KOPT-K1 (cell line): ENCODE results near the gene EPB41.
A peak's percentile ranks its signal among the peaks of the same experiment; 100 is the strongest.

Experiments used
- H3K27ac ChIP-seq: fragments of 200-600 bp; sonication (generic); 2 replicates; pipeline ENCODE4 v1.5.1; 2016; ENCODE audit warnings: antibody characterized with exemption, mild to moderate bottlenecking, low read depth, low read length; ENCODE audit not compliant: poor library complexity, severe bottlenecking
- H3K36me3 ChIP-seq: fragments of 200-600 bp; sonication (generic); 2 replicates; pipeline ENCODE4 v1.5.1; 2017; ENCODE audit warnings: antibody characterized with exemption, mild to moderate bottlenecking, low read length, moderate library complexity; ENCODE audit not compliant: insufficient read depth
- H3K9me3 ChIP-seq: fragments of 200-600 bp; sonication (generic); 2 replicates; pipeline ENCODE4 v1.5.1; 2017; ENCODE audit warnings: antibody characterized with exemption, low read length, mild to moderate bottlenecking; ENCODE audit not compliant: insufficient read depth, poor library complexity, severe bottlenecking

Gene EPB41

GRCh38 chr1:28886731-28887418 lies 27.5 kb upstream of the EPB41 start:
- H3K27ac ChIP-seq, result peak overlapping the region; percentile 76

GRCh38 chr1:28887419-28887834 lies 26.9 kb upstream of the EPB41 start:
- Histone ChIP-seq H3K27ac (peak overlapping the region; percentile 76), H3K36me3 (no peaks in the 10 kb centered on the region), H3K9me3 (no peaks in the 10 kb centered on the region)

More at GRCh38 chr1:28886731-28887418, 27.5 kb upstream of the EPB41 start:
- Histone ChIP-seq H3K9me3 (no peaks in the 10 kb centered on the region), H3K36me3 (no peaks in the 10 kb centered on the region)

GRCh38 chr1:28887835-28888682 lies 26.3 kb upstream of the EPB41 start:
- Histone ChIP-seq H3K36me3 (no peaks in the 10 kb centered on the region), H3K9me3 (no peaks in the 10 kb centered on the region), H3K27ac (peak overlapping the region; percentile 76)

GRCh38 chr1:28888915-28889314 lies 25.5 kb upstream of the EPB41 start:
- H3K27ac ChIP-seq, result no peak overlapping the region
- H3K9me3 ChIP-seq, result no peaks in the 10 kb centered on the region
- H3K36me3 ChIP-seq, result no peaks in the 10 kb centered on the region

- H3K36me3 ChIP-seq, result no peaks in the 10 kb centered on the region
- H3K27ac ChIP-seq, result no peak overlapping the region
- H3K9me3 ChIP-seq, result no peaks in the 10 kb centered on the region
Measured at GRCh38 chr1:28889357-28889756, 25.0 kb upstream of the EPB41 start.

GRCh38 chr1:28890435-28890834 lies 23.9 kb upstream of the EPB41 start:
- Histone ChIP-seq H3K27ac (no peak overlapping the region), H3K9me3 (no peaks in the 10 kb centered on the region), H3K36me3 (no peaks in the 10 kb centered on the region)

- H3K27ac ChIP-seq, result no peak overlapping the region
- H3K9me3 ChIP-seq, result no peaks in the 10 kb centered on the region
- no peaks in the 10 kb centered on the region for H3K36me3 ChIP-seq
Measured at GRCh38 chr1:28890836-28891235, 23.5 kb upstream of the EPB41 start.

GRCh38 chr1:28891256-28891655 lies 23.1 kb upstream of the EPB41 start:
- no peaks in the 10 kb centered on the region for H3K36me3 ChIP-seq
- H3K9me3 ChIP-seq, result no peaks in the 10 kb centered on the region
- H3K27ac ChIP-seq, result no peak overlapping the region

- no peaks in the 10 kb centered on the region for H3K36me3 ChIP-seq
- no peaks in the 10 kb centered on the region for H3K9me3 ChIP-seq
- no peak overlapping the region for H3K27ac ChIP-seq
Measured at GRCh38 chr1:28893403-28894102, 20.8 kb upstream of the EPB41 start.

- no peak overlapping the region for H3K27ac ChIP-seq
- no peaks in the 10 kb centered on the region for H3K9me3 ChIP-seq
- no peaks in the 10 kb centered on the region for H3K36me3 ChIP-seq
Measured at GRCh38 chr1:28894785-28895184, 19.6 kb upstream of the EPB41 start.

GRCh38 chr1:28895896-28896608 lies 18.3 kb upstream of the EPB41 start:
- Histone ChIP-seq H3K36me3 (no peaks in the 10 kb centered on the region), H3K9me3 (no peaks in the 10 kb centered on the region), H3K27ac (no peak overlapping the region)

GRCh38 chr1:28896609-28896986 lies 17.8 kb upstream of the EPB41 start:
- Histone ChIP-seq H3K36me3 (no peaks in the 10 kb centered on the region), H3K27ac (no peak overlapping the region)

GRCh38 chr1:28897789-28898188 lies 16.6 kb upstream of the EPB41 start:
- Histone ChIP-seq H3K36me3 (no peaks in the 10 kb centered on the region), H3K9me3 (no peaks in the 10 kb centered on the region), H3K27ac (no peak overlapping the region)

More at GRCh38 chr1:28896609-28896986, 17.8 kb upstream of the EPB41 start:
- H3K9me3 ChIP-seq, result no peaks in the 10 kb centered on the region

- H3K27ac ChIP-seq, result no peak overlapping the region
- H3K36me3 ChIP-seq, result no peaks in the 10 kb centered on the region
- no peaks in the 10 kb centered on the region for H3K9me3 ChIP-seq
Measured at GRCh38 chr1:28898405-28898881, 15.9 kb upstream of the EPB41 start.
